KOPT-K1 (cell line): ENCODE data around the gene NXNL1.
"Not testable (repeated sequence)": the region's sequence is repeated elsewhere in the genome, so short reads cannot be mapped to it uniquely, and the experiment has no call there.

ENCODE experiments used
- H3K27ac ChIP-seq: fragments of 200-600 bp; sonication (generic); 2 replicates; pipeline ENCODE4 v1.5.1; 2016; ENCODE audit warnings: antibody characterized with exemption, mild to moderate bottlenecking, low read depth, low read length; ENCODE audit not compliant: poor library complexity, severe bottlenecking
- H3K36me3 ChIP-seq: fragments of 200-600 bp; sonication (generic); 2 replicates; pipeline ENCODE4 v1.5.1; 2017; ENCODE audit warnings: antibody characterized with exemption, mild to moderate bottlenecking, low read length, moderate library complexity; ENCODE audit not compliant: insufficient read depth
- H3K9me3 ChIP-seq: fragments of 200-600 bp; sonication (generic); 2 replicates; pipeline ENCODE4 v1.5.1; 2017; ENCODE audit warnings: antibody characterized with exemption, low read length, mild to moderate bottlenecking; ENCODE audit not compliant: insufficient read depth, poor library complexity, severe bottlenecking

Gene NXNL1

DNA sequence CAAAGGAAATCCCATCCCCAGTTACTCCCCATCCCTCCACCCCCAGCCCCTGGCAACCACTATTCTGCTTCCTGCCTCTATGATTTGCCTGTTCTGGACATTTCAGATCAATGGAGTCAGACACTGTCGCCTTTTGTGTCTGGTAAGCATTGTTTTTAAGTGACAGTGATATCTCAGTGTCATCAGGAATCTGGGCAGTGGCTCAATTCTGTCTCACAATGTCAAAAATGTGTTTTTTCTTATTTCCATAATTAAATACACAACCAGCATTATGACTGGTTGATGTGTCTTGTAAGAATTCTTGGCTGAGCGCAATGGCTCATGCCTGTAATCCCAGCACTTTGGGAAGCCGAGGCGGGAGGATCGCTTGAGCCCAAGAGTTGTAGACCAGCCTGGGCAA, 30.6 kb upstream of the NXNL1 start:
- Histone ChIP-seq H3K27ac (no peak overlapping the region), H3K9me3 (no peaks in the 10 kb centered on the region), H3K36me3 (no peaks in the 10 kb centered on the region)

DNA sequence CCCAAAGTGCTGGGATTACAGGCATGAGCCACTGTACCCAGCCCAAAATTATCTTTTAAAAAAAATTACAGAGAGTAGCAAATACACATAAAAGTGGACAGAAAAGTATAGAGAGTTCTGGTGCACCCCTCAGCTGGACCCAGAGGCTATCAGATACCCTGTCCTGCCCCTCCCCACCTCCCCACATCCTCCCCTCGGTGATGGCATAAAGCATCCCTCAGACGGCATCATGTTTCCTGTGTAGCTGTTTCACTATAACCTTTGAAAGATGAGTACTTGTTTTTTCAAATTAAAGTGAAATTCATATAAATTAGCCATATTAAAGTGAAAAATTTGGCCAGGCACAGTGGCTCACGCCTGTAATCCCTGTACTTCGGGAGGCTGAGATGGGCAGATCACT, 29.7 kb upstream of the NXNL1 start:
- Histone ChIP-seq H3K27ac (no peak overlapping the region), H3K9me3 (no peaks in the 10 kb centered on the region)

DNA sequence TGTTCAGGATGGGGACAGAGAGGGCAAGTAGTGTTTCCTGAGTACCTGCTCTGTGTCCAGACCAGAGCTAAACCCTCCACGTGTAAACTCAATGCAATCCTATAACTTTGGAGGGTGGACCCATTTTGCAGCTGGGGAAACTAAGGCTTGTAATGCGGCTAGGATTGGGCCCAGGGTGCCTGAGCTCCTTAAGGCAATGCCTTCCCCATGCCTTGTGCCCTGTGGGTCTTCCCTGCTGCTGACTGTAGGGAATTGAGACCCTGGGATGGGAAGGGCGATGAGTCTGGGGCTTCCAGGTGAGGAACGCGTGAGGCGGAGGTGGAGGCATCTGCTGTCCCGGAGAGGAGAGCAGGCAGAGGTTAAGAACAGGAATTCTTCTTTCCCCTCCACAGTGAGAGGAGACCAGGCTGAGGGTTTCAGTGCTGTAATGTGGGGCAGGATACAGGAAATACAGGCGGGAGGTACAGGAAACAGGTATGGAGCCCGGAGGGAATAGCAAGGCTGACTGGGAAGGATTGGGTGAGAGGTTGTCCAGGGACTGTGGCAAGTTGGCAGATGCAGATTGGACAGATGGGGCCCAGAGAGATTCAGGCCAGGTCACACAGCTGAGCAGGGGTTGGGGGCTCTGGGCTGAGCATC, 28.8 kb upstream of the NXNL1 start:
- Histone ChIP-seq H3K36me3 (no peaks in the 10 kb centered on the region), H3K27ac (no peak overlapping the region)

More for the DNA sequence above, 29.7 kb upstream of the NXNL1 start:
- H3K36me3 ChIP-seq = no peaks in the 10 kb centered on the region

DNA sequence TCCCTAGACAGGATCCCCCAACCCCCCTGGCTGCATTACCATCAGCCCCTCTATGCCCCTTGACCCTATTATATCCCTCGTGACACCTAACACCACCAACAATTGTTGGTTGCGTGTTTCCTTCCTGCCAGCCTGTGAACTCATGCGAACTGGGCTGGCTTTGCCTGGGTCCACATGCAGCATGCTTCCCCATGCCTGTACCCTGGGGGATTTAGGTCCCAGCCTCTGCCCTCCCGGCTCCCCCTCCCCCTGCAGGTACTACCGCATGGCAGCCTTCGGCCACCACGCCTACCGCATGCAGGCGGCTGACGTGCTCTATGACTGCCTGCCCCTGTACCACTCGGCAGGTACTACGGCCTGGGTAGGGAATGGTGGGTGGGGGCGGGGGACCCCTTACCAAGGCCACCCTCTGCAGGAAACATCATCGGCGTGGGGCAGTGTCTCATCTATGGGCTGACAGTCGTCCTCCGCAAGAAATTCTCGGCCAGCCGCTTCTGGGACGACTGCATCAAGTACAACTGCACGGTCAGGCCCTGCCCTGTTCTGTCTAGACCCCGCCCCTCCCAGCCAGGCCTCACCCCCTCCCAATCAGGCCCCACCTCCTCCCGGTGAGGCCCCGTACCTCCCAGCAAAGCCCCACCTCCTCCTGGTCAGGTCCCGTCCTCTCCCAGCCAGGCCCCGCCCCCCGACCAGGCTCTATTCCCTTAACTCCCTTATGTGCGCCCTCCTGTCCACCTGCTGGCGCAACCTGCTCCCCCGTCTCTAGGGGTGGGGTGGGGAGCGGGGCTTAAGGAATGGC, 28.1 kb upstream of the NXNL1 start:
- peak overlapping the region; percentile 13 for H3K27ac ChIP-seq
- H3K9me3 ChIP-seq = no peaks in the 10 kb centered on the region
- no peaks in the 10 kb centered on the region for H3K36me3 ChIP-seq

More for the DNA sequence above, 28.8 kb upstream of the NXNL1 start:
- H3K9me3 ChIP-seq = no peaks in the 10 kb centered on the region

DNA sequence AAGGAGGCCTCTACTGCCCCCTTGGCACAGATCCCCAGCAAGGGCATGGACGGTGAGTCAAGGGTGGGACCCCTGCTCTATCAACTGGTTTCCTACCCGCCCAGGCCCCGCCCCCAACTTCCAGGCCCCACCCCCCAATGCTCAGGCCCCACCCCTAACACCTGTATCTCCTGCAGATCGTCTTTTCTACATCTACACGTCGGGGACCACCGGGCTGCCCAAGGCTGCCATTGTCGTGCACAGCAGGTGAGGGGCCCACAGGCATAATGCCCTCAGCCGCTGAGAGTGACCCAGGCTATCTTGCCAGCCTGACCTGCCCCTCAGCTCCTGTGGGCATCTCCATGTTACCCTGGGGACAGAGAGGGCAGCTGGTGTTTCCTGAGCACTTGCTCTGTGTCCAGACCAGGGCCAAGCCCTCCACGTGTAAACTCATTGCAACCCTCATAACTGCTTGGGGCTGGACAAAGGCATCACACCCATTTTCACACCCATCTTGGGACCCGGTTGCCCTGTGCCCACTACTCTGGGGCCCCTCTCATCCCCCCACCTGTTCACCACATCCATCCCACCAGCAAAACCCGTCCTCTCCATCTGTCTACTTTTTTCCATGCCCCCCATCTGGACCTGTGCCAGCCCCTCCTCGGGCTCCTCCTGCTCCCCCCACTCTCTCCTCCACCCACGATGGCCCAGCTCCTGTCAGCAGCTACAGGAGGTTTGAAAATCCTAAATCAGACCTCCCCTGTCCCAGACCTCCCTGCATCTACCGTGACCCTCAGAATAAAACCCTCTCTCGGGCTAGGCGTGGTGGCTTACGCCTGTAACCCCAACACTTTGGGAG, 26.8 kb upstream of the NXNL1 start:
- no peaks in the 10 kb centered on the region for H3K36me3 ChIP-seq
- H3K27ac ChIP-seq = no peak overlapping the region
- no peaks in the 10 kb centered on the region for H3K9me3 ChIP-seq

DNA sequence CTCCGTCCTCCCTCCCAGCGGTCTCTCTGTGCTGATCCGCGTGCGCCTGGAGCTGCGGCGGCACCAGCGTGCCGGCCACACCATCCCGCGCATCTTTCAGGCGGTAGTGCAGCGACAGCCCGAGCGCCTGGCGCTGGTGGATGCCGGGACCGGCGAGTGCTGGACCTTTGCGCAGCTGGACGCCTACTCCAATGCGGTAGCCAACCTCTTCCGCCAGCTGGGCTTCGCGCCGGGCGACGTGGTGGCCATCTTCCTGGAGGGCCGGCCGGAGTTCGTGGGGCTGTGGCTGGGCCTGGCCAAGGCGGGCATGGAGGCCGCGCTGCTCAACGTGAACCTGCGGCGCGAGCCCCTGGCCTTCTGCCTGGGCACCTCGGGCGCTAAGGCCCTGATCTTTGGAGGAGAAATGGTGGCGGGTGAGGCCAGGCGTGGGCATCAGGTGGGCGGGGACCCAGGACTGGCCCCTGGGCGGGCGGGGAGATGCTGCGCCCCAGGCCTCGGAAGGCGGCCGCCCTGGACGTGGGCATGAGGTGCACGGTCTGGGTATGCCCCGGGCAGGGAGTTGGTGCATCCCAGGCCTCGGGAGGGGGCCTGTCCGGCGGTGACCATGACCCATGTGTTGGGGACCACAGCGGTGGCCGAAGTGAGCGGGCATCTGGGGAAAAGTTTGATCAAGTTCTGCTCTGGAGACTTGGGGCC, 26.0 kb upstream of the NXNL1 start:
- Histone ChIP-seq H3K36me3 (no peaks in the 10 kb centered on the region), H3K27ac (no peak overlapping the region)

DNA sequence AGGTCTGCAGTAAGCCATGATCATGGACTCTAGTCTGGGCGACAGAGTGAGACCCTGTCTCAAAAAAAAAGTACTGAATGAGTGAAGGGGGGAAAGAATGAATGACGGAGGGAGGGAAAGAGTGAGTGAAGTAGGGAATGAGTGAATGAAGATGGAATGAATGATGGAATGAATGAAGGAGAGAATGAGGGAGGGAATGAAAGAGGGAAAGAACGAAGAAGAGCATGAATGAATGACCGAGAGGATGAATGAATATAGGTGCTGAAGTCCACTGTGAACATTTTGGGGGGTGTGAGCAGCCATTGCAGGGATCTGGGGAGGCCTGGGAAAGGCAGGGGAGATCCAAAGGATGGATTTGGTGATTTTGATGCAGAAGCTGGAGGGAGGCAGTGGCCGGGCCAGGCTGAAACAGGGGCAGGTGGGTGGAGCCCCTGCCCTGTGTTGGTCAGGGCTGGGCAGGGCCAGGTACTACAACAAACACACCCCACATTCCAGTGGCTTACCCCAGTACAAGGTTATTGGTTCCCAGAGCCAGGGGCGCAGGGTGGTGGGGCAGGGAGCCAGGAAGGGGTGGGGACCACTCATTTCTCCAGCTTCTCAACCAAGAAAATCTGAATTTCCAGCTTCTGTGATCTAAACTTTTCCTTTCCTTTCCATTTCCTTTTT, 23.9 kb upstream of the NXNL1 start:
- Histone ChIP-seq H3K9me3 (no peaks in the 10 kb centered on the region), H3K36me3 (no peaks in the 10 kb centered on the region), H3K27ac (no peak overlapping the region)

More for the DNA sequence above, 26.0 kb upstream of the NXNL1 start:
- H3K9me3 ChIP-seq = no peaks in the 10 kb centered on the region

DNA sequence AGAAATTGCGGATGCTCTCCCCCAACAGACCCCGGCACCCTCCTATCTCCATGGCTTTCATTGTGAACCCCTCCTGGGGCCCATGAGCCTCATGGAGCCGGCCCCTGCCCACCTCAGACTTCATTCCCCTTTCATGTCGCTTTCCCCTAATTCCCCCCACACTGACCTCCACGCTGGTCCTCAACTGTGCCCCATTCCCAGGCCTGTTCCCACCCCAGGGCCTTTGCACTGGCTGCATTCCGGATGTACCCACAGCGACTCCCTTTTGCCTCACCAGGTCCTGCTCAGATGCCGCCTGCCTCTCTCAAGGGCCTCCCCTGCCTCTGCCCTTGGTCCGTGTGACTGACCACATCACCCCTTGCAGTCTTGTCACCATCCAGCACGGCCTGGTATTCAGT, 22.9 kb upstream of the NXNL1 start:
- Histone ChIP-seq H3K36me3 (no peaks in the 10 kb centered on the region), H3K27ac (no peak overlapping the region), H3K9me3 (no peaks in the 10 kb centered on the region)

DNA sequence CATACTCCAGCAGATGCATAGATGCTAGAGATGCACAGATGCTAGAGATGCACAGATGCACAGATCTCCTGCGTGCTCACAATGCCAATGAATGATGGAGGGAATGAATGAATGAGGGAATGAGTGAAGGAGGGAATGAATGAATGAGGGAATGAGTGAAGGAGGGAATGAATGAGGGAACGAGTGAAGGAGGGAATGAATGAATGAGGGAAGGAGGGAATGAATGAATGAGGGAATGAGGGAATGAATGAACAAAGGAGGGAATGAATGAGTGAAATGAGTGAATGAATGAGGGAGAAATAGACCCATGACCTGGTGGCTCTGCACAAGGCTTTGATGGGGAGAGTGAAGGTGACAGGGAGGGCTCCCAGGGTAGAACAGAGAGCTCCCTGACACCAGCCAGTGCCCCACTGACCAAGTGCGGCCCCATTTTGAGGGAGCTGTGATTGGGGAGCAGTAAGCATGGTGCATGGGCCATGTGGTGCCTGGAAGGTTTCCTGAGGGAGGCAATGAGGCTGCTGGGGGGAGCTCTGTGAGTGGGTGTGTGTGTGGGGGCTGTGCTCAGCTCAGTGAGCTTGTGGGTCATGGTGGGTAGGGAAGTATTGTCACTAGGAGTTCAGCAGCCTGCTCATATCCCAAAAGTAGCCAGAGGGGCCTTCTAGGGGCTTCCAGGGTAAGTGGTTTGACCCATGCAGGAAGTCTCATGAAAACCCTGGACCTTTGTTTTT, 22.3 kb upstream of the NXNL1 start:
- Histone ChIP-seq H3K27ac (no peak overlapping the region), H3K36me3 (no peaks in the 10 kb centered on the region), H3K9me3 (no peaks in the 10 kb centered on the region)

DNA sequence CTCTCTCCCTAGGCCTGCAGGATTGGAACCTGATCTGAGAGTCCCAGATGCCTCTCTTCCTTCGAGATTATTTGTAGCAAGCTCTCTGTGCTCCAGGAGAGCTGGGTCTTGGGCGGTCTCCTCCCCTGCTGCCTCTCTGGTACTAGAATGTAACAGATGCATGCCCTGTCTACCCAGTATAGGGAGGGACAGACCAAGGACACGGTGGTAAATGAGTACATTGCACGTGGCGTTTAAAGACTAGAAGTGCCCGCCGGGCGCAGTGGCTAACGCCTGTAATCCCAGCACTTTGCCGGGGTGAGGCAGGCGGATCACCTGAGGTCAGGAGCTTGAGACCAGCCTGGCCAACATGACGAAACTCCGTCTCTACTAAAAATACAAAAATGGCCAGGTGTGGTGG, 21.3 kb upstream of the NXNL1 start:
- Histone ChIP-seq H3K27ac (no peak overlapping the region), H3K9me3 (no peaks in the 10 kb centered on the region), H3K36me3 (no peaks in the 10 kb centered on the region)

DNA sequence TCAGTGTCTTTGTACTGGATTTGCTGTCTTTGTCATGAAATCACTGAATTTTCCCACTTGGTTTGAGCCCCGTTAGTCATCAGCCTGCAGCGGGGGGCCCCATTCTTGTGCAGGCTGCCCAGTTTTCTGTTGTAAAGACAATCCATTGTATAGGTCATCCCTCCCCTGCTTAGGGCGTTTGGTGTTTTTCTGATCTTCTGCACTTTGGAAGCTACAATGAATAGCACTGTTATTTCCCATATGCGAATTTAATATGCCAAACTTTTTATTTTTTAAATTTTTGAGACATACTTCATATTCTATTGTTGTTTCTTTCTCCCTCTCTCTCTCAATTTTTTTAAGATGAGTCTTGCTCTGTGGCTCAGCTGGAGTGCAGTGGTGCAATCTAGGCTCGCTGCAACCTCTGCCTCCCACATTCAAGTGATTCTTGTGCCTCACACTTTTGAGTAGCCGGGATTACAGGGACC, 18.6 kb upstream of the NXNL1 start:
- Histone ChIP-seq H3K27ac (no peak overlapping the region), H3K9me3 (no peaks in the 10 kb centered on the region), H3K36me3 (no peaks in the 10 kb centered on the region)

DNA sequence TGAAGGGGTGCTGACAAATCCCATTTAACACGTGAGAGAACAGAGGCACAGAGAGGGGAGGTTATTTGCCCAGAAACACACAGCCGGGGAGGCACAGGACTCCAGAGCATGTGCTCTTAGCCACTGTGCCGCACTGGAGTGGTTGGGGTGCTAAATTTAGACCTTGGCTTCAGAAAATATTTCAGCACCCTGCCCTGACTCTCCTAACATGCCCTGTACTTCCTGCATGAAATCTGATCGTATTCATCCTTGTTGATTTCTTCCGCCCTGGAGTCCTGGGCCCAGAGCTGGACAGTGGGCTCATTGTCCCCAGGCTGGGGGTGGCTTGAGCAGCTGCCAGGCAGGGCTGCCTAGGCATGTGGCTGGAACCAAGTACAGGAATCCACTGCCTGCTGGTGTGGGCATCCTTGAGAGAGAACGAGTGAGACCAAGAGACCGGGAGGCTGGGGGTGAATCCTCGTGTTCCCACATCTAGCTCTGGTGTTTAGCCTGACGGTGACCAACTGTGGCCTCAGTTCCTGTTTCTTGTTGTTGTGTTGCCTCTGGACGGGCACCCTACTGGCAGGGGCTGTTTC, 14.9 kb upstream of the NXNL1 start:
- no peak overlapping the region for H3K27ac ChIP-seq

DNA sequence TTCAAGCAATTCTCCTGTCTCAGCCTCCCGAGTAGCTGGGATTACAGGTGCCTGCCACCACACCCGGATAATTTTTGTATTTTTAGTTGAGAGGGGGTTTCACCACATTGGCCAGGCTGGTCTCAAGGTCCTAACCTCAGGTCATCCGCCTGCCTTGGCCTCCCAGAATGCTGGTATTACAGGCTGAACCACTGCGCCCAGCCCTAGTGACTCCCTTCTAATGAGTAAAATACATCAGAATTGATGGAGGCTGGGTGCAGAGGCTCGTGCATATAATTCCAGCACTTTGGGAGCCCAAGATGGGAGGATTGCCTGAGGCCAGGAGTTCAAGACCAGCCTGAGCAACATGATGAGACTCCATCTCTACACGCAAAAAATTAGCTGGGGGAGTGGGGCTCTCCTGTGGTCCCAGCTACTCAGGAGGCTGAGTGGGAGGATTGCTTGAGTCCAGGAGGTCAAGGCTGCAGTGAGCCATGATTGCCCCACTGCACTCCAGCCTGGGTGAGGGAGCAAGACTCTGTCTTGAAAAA, 14.3 kb upstream of the NXNL1 start:
- not testable (repeated sequence) for H3K27ac ChIP-seq, H3K9me3 ChIP-seq, H3K36me3 ChIP-seq

More for the DNA sequence above, 14.9 kb upstream of the NXNL1 start:
- Histone ChIP-seq H3K9me3 (no peaks in the 10 kb centered on the region), H3K36me3 (no peaks in the 10 kb centered on the region)
